PFSK-1 (cell line): ENCODE data around the gene F11.

ENCODE experiments used
- POLR2AphosphoS5 ChIP-seq: IDR thresholded peaks from 2 replicates; pipeline ENCODE4 v1.6.1; 2012; ENCODE audit warnings: low read depth, mild to moderate bottlenecking, control low read depth, low read length, moderate library complexity
- TAF1 ChIP-seq: IDR thresholded peaks from 2 replicates; pipeline ENCODE4 v1.6.1; 2012; ENCODE audit warnings: low read length, control low read depth, borderline replicate concordance; ENCODE audit not compliant: insufficient read depth

- TF ChIP-seq POLR2AphosphoS5 (no peak), TAF1 (no peak)
These were observed 25.4 kb downstream of the F11 start for GRCh38 chr4:186291256-186291890.
